ENCODE measurements around the gene FOXP1.

DNA sequence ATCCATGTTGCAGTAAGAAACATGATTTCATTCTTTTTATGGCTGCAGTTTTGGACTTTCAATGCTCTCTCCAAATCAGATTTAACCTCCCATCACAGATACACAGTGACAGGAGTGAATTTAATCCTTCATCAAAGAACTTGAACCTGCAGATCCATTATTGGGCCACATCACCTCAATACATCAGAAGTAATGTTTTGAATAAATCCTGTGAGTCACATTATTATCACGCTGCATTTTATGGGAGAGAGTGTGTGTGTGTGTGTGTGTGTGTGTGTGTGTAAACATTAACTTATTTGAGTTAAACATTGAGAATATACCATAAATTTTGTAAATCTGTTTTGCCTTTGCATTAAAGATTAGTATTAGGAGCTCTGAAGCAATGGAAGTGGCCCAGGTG is 316.7 kb downstream of the FOXP1 start:
- TF ChIP-seq, protein P1, sequence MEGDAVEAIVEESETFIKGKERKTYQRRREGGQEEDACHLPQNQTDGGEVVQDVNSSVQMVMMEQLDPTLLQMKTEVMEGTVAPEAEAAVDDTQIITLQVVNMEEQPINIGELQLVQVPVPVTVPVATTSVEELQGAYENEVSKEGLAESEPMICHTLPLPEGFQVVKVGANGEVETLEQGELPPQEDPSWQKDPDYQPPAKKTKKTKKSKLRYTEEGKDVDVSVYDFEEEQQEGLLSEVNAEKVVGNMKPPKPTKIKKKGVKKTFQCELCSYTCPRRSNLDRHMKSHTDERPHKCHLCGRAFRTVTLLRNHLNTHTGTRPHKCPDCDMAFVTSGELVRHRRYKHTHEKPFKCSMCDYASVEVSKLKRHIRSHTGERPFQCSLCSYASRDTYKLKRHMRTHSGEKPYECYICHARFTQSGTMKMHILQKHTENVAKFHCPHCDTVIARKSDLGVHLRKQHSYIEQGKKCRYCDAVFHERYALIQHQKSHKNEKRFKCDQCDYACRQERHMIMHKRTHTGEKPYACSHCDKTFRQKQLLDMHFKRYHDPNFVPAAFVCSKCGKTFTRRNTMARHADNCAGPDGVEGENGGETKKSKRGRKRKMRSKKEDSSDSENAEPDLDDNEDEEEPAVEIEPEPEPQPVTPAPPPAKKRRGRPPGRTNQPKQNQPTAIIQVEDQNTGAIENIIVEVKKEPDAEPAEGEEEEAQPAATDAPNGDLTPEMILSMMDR (IDR thresholded peaks at IDR 0.05): no peak
- TF ChIP-seq EP300 (IDR thresholded peaks at IDR 0.05): no peak
- no peak for TF ChIP-seq POLR2AphosphoS5 (IDR thresholded peaks at IDR 0.05)
